8988T (cell line): ENCODE data around the gene HOXB4.

Experiments used
- DNase-seq: peaks from one replicate; pipeline ENCODE4 v3.0.0; 2011

HOXB4 gene

DNA sequence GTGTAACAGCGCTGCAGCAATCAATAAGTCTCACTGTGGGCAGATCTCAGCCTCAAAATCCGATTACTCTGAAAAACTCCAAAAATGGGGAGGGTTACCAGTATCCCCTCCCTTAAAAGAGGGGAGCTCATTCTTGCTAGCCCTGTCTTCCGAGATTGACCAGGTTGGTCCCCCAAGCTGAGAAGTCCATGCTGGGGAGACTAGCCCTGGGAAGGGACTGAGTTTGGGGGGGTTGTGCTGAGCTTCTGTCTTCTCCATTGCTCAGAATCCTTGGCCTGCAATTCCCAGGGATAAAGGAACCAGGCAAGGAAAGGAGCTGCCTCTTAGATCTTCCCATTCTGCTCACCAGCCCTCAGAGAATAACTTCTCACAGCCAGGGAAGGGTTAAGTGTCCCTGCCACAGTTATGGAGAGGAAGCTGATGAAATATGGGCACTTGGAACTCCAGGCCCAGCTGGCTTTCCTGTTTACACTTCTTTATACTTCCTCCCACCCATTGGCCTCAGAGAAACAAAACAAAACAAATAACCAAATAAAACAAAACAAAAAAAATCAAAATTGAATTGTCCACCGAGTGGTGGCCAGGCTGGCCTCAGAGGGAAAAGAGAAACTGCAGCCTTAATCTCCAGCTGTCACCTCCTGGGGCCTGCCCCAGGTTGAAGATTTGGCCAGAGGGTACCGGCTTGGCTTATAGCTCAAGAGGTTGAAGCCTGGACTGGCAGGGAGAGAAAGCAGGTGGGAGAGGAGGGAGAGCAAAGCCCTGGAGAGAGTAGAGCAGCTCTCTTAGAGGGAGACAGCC is 9.3 kb upstream of the HOXB4 start:
- no peak for DNase-seq

DNA sequence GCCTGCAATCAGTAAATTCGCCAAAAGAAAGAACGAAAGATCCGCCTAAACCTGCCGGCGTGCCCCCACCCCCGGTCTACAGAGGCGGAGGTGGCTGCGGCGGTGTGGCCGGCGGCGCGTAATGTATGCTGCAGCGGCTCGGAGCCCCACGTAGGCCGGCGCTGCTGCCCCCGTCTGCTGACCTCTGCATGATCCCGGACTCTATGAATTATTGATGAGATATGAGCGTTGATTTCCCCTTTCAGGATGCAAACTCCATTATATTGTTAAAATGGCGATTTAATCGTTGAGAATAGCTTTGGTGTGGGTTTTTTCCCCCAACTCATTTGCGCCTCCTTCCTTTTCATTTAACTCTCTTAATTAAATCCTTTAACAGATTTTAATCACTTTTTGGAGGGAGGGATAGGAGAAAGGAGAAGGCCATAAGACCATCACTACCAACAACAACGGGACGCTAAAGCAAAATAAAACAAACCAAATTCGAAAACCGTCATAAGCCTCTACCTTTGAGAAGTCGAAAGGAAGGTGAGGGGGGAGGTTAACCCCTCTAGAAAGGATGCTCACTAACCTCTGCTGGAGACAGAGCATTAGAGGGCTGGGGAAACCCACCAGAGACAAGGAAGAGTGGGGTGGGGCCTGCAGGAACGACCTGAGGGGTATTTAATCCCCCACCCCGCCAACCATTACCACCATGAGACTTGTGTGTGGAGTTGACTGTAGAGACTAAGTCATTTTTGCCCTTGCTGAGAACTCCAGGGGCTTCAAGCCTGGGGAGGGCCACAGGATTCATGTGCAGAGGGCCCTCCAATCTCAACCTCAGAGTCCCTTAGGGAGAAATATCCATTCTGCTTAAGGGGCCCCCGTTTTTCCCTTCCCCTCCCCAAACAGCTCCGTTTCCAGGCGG is 8.5 kb upstream of the HOXB4 start:
- DNase-seq = no peak

DNA sequence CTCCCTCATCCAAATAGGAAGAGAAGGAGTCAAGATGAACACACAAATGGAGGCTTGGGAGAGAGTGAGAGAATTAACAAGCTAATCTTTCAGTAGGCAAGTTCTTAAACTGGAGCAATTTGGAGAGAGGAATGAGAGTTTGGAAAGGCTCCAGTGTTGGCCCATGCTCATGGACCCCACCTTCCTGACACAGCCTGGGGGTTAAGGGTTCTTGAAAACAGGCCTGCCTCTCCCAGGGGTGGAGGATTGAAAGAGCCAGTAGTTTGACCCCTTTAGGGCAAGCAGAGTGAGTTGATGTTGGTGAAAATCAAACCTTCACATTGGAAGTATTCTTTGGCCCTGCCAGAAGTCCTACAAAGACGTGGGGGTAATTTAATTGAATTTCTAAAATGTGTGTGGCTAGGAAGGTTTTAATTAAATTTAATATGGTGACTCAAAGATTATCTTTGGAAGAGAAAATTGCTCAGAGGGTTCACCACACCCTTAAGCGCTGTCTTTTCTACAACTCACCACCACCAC is 6.1 kb upstream of the HOXB4 start:
- no peak for DNase-seq

DNA sequence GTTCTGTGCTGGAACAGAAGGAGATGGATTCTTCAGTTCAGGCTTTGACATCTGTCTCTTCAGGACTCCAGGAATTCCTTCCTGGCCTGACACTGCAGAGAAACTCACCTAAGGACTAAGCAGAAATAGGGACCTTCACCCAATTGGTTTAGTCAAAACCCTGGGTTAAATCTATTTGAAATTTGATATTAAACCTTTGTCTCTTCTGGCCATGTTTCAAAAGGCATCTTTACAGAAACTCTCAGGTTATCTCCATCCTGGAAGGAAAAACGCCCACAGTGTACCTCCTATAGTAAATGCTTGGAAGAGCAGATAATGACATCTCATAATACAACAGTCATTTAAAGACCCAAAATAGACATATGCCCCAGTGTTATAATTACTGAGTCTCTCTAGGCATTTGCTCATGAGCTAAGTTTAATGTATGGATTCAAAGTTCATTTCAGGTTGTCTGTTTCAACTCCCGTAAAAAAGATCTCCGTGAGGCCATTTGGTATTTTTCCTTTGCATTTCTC is 5.6 kb upstream of the HOXB4 start:
- no peak for DNase-seq

DNA sequence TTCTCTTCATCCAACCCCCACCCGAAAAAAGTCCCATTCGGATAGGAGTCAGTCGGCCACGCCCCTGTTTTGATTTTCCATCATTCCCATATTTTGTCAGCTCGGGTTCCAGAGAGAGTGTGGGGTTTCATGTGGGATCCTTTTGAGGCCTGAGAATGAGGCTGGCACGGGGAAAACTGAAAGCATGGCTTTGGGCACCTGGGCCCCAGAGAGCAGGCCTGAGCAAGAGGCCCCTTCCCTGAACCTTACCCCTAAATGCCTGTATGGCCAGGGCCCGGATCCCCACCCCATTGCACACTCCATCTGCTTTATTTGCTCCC is 4.6 kb upstream of the HOXB4 start:
- DNase-seq = no peak

DNA sequence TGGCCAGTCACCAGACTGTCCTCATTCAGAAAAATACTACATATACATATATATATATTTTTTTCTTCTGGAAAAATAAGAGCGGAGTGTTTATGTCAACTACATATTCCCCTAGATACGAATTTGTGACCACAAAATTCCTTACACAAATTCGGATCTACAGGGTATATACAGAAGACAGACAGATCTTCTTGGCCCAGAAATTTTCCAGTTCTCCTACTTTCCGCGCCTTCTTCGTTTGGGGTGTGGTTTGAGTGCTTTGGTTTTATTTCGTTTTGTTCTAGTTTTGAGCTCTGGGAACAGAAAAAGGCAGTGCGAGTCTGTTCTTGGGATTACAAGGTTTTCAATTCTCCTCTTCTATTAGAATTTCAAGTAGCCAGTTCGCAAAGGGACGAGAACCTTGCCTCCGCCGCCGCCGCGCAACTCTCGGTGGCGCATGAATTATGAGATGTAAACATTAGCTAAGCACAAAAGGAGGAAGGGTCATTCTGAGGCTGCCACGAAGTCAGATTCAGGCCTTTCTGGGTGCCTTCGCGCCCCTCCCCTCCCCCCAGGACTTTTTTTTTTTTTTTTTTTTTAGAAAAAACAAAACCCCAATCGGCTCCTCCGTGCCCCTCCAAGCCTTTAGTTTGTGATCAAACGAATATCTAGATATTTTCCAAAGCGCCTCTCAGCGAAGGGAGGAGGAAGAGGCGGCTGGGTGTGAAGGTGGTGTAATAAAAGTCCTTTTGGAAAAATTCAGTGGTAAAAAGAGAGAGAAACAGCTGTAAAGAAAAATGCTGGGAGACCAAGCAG is 1.8 kb upstream of the HOXB4 start:
- DNase-seq = no peak

DNA sequence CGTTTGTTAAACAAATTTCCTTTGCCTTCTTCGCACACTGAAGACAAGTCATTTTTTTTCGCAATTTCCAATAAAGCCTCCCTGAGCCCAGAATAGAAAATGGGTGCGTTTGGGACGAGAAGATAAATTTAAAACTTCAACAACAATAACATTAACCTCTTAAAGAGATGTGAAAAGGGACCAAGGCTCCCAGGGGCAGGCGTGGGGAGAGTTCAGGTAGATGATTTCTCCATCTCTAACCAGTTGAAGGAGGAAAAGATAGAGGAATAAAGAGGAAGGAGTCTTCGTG is 1.3 kb upstream of the HOXB4 start:
- no peak for DNase-seq

DNA sequence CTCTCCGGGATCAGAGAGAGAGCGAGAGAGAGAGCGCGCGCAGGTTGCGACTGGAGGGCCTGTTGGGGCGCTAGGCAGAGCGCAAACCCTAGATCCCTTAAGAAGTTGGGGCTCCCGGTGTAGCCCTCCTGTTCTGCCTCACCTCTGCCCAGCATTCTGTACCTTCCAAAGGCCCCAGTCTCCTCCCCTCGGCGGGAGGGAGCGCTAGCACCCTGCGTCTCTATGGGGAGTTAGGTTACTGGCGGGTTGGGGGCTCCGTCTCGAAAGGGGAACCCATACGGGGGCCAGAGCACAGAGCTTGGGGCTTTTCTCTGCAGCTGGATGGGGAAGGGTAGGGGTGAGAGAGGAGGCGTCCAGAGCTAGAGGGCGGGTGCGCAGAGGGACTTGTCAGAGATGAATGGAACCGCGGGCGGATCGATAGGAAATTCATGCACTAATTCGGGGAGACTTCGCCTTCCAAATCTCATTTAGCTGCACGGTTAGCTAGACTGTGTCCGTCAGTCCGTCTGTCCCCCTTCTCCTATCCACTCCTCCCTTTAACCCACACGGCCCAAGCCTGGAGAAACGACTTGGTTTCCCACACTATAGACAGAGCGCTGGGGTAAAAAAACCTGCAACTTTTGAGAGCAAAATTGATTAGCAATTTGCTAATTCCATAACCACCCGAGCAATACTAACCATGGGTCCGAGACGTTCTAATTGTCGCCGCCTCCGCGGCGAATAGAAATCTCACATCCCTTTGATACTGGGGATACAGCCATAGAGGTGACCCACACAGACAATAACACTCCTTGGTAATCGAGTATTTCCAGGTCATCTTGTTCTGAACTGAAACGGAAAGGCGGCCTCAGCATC is 693 bp upstream of the HOXB4 start:
- no peak for DNase-seq

DNA sequence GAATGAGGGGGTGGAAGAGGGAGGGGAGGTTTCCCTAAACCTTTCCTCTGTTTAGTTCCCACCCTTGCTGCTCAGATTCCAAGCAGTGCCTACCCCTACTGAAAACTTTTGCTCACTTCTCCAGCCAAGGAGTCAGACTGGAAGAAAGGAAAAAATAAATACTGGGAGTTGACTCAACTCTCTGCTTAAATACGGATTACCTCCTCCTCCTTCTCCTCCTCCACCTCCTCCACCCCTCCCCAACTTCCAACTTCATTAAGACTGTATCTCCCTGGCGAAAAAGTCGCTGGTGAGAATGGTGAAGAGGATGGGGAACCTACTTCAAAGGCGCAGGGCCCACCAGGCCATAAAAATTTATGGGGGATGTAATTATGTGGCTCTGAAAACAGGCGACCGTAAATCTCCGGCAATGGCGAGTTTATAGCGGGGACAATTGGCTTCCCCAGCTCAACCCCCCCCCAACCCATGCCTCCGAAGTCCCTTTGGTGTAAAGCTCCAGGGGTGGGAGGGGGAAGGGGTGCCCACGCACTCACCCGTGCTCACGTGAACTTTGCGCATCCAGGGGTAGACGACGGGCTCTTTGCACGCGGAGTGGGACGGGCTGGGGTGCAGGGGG is 712 bp downstream of the HOXB4 start:
- no peak for DNase-seq

DNA sequence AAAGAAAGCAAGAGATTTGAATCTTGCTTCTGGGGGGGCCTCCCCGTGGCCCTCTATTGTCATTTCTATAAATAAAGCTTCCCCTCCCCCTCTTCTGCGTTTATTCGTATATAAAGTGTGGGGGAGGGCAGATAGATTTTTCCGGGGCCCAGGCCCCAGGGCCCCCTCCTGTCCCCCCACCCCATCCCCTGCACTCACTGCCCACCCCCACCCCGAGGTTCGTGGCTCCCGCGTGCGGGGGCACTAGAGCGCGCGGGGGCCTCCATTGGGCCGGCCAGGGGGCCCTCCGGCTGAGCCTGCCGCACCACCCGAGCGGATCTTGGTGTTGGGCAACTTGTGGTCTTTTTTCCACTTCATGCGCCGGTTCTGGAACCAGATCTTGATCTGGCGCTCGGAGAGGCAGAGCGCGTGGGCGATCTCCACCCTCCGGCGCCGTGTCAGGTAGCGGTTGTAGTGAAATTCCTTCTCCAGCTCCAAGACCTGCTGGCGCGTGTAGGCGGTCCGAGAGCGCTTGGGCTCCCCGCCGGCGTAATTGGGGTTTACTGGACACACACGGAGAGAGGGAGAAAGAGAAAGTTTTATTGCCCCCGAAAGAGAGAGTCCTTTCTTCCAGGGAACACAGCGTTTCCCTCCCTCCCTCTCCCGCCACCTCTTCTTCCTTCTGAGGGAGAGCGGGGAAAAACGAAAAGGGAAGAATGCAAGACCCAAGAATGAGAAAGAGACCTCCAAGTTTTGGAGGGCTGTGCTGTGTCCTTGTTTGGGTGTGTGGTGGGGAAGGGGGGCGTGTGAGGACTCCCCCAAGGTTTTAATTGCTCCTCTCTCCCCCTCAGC is 1.5 kb downstream of the HOXB4 start:
- no peak for DNase-seq

DNA sequence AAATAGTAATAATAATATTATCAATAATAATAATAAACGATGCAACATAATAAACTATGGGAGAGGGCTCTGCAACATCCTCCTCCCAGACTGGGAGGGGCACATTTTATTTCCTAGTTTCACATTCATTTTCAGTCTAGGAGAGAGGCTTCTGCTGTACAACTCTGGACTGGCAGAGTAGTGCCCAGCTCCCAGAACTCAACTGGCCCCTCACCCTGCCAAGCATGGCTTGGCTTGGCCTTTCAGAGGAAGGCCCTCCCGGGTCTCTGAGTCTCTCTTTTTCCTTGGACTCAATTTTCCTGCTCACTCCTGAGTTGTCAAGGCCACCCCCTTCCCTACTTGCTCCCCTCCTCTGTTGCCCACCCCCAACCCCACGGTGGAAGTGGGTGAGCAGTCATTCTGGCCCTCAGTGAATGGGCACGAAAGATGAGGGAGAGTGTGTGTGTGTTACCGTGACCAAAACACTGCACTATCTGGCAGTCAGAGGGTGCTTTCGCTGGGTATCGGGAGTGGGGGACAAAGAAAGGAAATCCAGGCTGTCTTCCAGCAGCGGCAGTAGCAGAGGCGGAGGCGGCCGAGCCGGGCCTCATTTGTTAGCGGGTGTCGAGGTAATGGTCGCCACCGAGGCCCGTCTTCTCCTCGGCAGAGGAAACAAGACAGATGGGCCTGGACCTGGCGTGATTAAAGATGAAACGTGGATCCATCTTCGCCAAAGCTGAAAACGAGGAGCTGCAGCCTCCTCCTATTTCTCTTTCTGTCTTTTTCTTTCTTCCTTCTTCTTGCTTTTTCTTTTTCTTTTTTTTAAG is 2.3 kb downstream of the HOXB4 start:
- no peak for DNase-seq

DNA sequence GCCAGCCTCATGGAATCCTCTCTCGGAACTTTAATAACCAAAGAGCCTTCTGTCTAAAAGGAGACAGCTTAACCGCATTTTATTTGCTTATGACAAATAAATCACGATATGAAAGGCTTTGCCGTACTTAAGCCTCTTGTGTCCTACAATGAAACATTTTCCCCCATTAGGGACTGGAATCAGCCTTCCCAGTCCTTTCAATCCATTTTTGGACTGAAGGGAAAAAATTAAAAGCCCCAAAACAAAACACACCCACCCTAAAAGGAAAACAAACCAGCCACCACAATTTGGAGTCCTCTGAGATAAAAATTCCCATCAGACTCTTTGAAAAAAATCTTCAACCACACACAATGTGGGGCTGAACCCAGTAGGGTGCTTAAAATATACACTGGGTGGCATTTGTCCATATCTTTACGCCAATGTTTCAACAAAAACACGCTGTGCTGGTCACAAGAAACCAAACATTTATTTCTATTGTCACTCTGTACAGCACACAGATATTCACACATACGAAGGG is 3.0 kb downstream of the HOXB4 start:
- no peak for DNase-seq

DNA sequence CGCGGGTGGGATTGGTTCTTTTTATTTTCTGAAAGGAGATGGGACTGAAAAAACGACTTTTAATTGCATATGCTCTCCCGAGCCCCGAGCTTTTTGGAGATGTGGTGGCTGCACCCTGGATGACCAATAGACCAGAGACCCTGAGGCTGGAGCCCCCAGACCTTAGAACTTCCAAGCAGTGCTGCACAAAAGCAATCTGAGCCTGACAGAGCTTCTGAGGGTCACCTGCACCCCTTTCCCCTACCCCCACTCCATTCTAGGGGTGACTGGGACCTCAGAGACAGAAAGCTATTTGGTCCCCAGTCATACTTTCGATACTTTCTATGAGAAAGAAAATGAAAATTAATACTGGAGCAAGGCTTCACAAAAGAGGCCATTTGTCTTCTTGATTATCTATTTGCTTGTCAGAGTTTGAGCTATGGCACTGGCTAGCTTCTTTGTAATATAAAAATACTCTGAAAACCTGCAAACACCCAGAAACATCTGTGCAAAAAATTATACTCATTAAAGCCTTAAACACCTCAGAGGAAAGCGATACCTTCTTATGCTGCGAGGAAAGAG is 3.6 kb downstream of the HOXB4 start:
- DNase-seq = no peak

DNA sequence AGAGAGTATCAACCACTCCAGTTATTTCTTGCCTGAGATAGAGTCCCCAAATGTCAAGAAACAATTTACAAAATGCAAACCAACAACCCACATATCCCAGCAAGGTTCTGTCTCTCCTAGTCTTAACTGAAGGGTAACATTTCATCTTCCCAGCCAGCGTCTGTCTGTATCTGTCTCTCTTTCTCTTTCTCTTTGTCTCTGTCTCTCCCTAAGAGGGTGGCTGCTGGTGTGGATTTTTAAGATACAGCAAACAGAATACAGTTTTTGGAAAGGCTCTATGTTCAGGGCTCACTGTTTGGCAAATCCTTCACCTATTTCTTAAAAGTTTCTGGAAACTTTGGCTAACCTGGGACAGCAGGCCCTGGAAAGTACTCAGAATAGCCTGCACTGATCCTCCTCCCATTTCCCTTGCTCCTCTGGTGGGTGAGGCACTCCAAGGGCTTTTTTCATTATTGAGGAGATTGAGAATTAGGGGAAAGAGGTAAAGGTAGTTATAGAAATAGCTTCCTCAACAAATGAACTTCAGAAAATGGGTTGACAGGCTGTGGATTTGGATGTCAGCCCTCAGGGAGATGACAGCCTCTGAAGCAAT is 6.2 kb downstream of the HOXB4 start:
- no peak for DNase-seq

DNA sequence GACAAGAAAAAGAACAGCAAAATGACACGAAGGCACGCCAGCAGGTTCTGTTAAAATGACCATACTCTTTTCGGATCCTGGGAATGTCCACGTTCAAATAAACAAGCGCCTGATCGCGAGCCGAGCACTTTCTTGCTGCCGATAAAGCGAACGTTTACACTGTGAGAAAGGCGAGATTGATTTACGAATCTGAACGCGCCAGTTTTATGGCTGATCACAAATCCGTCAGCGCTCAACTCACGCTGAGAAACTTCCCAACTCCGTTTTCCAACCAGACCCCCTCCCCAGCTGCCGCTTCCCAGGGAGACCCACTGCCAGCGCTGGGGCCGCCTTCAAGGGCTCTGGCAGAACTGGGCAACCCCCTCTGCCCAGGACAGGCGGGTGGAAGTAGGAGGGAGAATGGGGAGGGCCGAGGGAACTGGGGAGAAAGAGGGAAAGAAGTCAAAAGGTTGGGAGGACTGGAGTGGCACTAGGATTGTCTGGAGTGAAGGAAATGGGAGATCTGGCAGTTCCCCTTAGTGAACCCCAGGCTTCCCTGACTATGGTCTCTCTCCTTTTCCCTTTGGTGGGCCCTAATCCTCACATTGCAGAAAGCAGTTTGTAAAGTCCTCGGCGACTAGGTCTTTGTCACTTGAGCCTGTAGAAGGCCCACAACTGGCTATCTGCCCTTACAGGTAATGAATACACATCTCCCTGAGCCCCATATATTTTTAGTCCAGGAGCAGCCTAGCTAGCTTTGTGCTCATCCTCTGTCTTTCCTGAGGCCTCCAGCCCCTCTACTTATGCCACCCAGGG is 6.9 kb downstream of the HOXB4 start:
- no peak for DNase-seq

DNA sequence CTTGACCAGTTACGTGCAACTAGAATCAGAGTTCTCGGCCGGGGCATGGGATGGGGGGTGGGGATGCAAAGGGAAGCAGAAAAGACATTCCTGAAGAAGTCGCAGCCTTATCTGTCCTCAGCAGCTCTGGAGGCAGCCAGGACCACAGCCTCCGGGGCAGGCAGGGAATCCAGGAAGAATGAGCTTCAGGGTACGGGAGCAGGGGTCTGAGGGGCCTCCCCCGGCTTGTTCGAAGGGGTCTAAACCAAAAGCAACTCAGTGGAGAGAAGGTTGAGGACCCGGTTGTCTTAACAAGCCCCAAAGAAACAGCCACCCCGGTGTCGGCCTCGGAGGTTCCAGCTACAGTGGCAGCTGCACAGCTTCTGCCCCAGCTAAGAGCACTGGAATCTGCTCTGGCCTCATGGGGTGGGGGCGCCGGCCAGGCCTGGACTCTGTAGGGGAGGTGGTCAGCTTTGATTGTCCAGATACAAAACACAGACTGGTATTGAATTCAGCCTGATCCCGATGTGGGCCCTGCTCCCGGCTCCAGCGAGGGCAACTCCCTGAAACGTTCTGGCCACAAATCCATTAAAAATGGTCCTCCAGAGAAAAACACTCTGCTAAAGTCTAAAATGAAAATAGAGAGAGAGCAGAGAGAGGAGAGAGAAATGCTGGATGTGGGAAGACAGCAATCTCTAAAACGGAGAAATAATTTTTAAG is 7.7 kb downstream of the HOXB4 start:
- no peak for DNase-seq

DNA sequence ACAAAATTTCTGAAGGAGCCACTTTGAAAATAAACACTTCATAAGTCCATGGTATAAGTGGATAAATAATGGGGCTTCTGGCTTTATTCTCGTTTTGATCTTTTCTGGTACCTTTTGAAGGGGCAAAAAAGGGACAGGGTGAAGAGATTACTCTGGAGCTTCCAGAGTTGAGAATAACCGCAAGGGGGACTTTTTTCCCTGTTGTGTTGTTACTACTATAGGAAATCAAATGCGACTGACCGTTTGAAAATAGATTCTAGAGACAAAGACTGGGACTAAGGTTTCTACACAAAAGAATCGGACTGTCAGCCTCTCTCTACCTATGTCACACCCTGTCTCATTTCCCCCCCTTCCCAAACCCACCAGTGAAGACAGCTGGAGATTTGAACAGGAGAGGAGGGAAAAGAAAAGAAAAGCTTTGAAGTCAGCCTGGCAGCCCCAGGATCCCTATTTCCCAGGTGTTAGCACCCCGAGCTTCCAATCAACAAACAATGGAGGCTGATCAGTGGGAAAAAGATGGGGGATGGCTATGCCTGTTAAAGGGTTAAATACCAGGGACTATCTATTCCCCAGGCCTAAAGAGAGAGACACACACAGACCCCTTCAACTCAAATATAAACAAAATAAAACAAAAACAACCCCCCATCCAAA is 8.4 kb downstream of the HOXB4 start:
- DNase-seq = no peak
